Measurements from ENCODE around the gene PRR14L. TPM values are rescaled to one million over a fixed set of nuclear protein-coding genes. Genes with fewer than 3 reads are reported as not detected.
"Not testable (repeated sequence)": the region's sequence is repeated elsewhere in the genome, so short reads cannot be mapped to it uniquely, and the experiment has no call there.

PRR14L gene
- polyA plus RNA-seq (2013, experiment 1 of 2; ENCODE audit: insufficient read length): 14.3 TPM
- 14.9 TPM for polyA plus RNA-seq (2013, experiment 2 of 2; ENCODE audit: insufficient read length)

- peak; percentile 95 for DNase-seq
These were observed at the start of gene PRR14L for GRCh38 chr22:31749636-31750364. PRR14L (minus strand) TSS chr22:31750132; CDS start chr22:31738860, 11,272 bp downstream.

DNA sequence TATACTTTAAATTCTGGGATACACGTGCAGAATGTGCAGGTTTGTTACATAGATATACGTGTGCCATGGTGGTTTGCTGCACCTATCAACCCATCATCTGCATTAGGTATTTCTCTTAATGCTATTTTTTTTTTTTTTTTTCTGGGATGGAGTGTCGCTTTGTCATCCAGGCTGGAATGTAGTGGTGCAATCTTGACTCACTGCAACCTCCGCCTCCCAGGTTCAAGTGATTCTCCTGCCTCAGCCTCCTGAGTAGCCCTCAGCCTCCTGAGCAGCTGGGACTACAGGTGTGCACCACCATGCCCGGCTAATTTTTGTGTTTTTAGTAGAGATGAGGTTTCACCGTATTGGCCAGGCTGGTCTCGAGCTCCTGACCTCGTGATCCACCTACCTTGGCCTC, 49.4 kb upstream of the PRR14L start:
- DNase-seq: not testable (repeated sequence)

GRCh38 chr22:31790240-31790639, 40.3 kb upstream of the PRR14L start:
- no peak for DNase-seq

DNA sequence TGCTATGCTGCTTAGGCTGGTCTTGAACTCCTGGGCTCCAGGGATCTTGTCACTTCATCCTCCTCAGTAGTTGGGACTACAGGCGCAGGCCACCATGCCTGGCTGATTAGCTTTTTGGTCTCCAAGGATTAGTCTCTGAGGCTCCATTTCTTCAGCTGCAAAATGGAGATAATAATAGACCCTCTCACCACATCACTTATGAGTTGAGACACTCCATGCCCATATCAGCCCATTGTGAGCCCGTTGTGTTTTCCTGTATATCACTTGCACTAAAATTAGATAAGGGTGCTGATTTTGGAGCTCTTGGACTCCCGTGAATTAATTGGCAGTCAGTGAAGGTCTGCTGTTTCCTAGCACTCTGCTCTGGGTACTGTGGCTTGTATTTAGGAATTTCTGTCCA, 39.9 kb upstream of the PRR14L start:
- DNase-seq: no peak

DNA sequence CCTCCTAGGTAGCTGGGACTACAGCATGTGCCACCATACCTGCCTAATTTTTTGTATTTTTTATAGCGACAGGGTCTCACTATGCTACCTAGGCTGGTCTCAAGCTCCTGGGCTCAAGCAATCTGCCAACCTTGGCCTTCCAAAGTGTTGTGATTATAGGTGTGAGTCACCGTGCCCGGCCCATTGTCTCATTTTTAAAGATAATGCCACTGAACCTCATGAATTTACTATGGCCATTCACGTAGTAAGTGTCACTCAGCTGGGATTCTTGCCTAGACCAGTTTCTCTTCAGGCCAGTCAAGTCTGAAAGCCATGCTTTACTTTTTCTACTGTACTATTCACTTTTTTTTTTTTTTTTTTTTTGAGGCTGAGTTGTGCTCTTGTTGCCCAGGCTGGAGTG, 26.3 kb upstream of the PRR14L start:
- no peak for DNase-seq

DNA sequence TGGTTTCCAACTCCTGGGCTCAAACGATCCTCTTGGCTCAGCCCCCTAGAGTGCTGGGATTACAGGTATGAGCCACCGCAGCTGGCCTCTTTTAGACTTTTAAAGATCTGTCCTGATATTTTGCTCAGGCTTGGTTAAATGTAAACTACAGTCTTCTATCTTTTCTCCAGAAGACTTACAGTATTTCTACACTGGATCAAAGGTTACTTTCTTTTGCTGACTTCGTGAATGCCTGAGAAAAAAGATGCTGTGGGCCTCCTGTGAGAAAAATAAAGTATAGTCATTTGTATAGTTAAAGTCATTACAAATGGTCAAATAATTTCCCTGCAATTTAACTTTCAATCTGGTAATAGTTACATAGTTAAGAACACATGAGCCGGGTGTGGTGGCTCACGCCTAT, 23.5 kb upstream of the PRR14L start:
- DNase-seq: no peak

- no peak for DNase-seq
These were observed 18.6 kb upstream of the PRR14L start for GRCh38 chr22:31768422-31769059.

- no peak for DNase-seq
These were observed 14.9 kb upstream of the PRR14L start for GRCh38 chr22:31764785-31765184.

- not testable (repeated sequence) for DNase-seq
These were observed 8.9 kb upstream of the PRR14L start for GRCh38 chr22:31758860-31759259.

DNA sequence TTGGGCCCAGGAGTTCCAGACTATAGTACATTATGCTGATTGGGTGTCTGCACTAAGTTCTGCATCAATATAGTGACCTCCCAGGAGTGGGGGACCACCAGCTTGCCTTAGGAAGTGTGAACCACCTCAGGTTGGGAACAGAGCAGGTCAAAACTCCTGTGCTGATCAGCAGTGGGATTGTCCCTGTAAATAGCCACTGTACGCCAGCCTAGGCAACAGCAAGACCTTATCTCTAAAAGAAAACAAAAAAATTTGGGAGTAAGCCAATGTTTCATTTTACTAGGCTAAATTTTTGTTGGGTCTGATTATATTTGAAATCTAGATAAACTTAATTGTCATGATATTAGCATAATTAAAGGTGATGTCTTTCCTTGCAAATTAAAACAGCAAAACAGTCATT, 7.3 kb upstream of the PRR14L start:
- no peak for DNase-seq

DNA sequence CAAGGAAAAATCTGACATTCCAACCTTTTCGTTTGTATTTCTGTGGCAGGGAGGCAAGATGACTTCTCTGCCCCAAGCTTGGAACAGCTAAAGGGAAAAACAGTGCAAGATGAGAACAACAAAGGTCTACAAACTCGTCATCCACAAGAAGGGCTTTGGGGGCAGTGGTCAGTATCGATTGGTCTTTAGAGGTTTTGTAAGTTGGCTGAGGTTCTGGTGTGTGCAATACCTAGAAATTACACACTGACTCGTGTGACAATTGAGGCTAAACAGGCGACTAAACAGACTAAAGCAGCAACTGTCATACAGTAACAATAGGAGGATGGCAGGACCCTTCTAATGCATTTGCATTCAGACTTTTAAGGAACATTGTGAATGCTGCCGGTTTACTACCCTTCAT, 4.9 kb upstream of the PRR14L start:
- no peak for DNase-seq

GRCh38 chr22:31753634-31754501, 3.9 kb upstream of the PRR14L start, which contains the start of gene DEPDC5:
DEPDC5 (plus strand) TSS chr22:31754019; CDS start chr22:31754922, 903 bp downstream.
- peak; percentile 95 for DNase-seq

DNA sequence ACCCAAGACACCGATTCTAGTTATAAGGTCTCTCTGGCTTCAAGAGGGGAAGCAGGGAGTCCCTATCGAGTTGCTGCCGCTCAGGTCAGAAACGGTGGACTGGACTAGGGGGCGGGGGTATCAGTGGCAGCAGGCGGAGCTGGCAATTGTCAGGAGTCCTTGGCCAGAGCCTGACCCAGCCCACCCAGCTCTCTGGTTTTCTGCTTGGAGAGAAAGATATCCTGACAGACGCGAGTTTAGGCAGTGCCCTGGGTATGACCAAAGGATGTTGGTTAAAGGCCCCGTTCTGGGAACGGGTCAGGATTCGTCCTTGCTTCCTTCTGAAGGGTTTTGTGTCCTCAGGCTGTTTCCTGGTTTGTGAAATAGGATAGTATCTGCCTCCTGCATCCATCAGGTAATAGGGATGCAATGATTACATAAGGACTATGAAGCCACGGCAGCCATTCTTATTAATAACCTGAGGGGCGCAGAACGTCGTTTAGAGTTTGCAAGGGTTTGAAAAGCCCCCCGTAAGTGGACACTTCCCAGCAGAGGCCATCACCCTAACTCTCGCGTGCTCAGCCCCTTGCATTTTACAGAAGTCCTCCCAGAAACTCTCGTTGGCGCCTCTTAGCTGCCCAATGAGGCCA, 3.2 kb upstream of the PRR14L start:
- no peak for DNase-seq

- DNase-seq: no peak
These were observed 2.3 kb upstream of the PRR14L start for GRCh38 chr22:31752096-31752847.

- DNase-seq: no peak
These were observed 693 bp upstream of the PRR14L start for GRCh38 chr22:31750365-31751284.

- no peak for DNase-seq
These were observed 1.4 kb downstream of the PRR14L start for GRCh38 chr22:31748490-31748889.

- no peak for DNase-seq
These were observed 2.5 kb downstream of the PRR14L start for GRCh38 chr22:31747441-31747840.

DNA sequence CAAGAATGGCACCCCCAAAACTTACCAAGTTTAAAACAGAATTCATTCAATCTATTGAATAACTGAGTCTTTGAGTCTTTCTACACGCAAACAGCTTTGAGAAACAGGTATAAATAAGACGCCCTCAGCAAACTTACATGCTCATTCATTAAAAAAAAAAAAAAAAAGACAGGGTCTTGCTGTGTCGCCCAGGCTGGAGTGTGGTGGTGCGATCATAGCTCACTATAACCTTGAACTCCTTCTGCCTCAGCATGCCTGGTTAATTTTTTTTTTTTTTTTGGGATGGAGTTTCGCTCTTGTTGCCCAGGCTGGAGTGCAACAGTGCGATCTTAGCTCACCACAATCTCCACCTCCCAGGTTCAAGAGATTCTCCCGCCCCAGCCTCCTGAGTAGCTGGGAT, 6.1 kb downstream of the PRR14L start:
- DNase-seq: no peak

DNA sequence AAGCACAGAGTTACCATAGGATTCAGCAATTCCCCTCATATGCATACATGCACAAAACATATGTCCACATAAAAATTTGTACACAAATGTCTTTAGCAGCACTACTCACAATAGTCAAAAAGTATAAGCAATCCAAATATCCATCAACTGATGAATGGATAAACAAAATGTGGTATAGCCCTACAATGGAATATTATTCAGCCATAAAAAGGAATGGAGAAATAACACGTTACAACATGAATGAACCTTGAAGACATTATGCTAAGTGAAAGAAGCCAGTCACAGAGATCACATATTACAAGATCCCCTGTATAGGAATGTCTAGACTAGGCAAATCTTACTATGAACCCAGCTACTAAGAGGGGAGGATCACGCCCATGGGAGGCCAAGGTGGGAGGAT, 7.2 kb downstream of the PRR14L start:
- no peak for DNase-seq

GRCh38 chr22:31742115-31742514, 7.8 kb downstream of the PRR14L start:
- DNase-seq: no peak

GRCh38 chr22:31740314-31740713, 9.6 kb downstream of the PRR14L start:
- not testable (repeated sequence) for DNase-seq
